ENCODE data around the gene AMOT.
"Not testable (repeated sequence)": the region's sequence is repeated elsewhere in the genome, so short reads cannot be mapped to it uniquely, and the experiment has no call there.

Gene AMOT, protein sequence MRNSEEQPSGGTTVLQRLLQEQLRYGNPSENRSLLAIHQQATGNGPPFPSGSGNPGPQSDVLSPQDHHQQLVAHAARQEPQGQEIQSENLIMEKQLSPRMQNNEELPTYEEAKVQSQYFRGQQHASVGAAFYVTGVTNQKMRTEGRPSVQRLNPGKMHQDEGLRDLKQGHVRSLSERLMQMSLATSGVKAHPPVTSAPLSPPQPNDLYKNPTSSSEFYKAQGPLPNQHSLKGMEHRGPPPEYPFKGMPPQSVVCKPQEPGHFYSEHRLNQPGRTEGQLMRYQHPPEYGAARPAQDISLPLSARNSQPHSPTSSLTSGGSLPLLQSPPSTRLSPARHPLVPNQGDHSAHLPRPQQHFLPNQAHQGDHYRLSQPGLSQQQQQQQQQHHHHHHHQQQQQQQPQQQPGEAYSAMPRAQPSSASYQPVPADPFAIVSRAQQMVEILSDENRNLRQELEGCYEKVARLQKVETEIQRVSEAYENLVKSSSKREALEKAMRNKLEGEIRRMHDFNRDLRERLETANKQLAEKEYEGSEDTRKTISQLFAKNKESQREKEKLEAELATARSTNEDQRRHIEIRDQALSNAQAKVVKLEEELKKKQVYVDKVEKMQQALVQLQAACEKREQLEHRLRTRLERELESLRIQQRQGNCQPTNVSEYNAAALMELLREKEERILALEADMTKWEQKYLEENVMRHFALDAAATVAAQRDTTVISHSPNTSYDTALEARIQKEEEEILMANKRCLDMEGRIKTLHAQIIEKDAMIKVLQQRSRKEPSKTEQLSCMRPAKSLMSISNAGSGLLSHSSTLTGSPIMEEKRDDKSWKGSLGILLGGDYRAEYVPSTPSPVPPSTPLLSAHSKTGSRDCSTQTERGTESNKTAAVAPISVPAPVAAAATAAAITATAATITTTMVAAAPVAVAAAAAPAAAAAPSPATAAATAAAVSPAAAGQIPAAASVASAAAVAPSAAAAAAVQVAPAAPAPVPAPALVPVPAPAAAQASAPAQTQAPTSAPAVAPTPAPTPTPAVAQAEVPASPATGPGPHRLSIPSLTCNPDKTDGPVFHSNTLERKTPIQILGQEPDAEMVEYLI

DNA sequence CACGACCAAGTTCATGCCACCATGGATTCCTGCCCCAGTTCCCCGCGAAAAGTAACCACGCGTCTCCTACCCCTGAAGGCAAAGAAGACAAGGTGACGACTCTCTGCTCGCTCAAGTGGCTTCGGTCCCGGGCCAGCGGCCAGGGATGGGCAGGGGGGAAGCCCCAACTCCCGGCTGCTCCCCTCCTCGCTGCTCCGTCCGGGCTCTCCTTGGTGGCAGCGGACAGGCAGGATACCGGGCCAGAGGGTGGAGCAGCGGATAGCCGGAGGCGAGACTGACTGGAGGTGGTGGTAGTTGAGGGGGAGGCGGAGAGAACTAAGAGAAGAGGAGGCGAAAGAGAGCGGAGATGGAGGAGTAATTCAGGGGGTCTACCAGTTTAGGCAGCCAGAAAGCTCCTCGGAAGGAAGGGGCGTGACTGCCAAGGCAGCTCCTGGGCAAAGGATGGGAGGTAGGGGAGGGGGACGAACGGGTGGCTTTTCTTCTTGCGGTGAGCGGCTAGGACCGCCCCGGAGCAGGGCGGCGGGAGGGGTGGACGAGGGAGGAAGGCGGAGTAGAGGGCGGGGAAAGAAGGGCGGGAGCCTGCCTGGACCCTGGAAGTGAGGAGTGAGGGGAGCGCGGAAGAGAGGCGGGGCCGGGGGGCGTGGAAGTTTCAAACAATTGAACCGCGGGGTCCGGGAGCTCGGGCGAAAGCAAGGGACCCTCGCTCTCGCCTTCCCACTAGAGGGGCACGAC is at the start of gene AMOT:
Gene AMOT, minus strand, starts transcription at position 450 of the 732 bp plus-strand sequence. CDS start 17,705 bp downstream, outside the sequence.
- peak; percentile 77 for DNase-seq

DNA sequence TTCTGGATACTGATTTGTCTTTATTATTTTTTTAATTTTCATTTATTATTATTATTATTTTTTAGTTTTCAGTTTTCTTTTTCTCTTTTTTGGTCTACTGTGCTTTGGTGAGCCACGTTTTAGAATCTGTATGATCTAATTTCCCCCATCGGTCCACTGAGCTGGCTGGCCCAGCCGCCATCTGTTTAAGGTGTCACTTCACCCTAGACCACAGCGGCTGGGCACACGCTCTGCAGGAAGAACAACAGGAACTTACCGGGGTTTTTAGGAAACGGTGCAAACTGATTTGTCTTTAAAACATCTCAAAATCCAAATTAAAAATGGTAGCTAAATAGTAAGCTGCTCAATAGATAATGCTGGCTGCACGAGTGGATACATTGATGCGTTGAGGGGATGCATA is 48.8 kb upstream of the AMOT start:
- DNase-seq = no peak

DNA sequence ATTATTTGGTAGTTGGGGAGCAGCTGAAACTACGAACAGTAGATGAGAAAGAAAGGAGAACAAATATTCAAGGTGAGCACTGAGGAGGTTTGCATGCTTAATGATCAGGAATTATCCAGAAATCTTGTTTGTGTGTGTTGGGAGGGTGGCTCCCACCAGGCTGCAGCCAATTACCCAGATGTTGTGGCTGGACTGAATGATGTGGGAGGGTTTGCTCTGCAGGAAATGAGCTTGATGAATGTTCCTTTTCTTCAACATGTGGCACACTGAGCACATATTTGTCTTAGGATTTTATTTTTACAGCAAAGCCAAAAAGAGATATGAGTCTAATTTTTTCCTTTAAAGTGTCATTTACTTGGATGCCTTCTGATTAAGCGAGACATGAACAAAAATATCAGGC is 48.3 kb upstream of the AMOT start:
- no peak for DNase-seq

DNA sequence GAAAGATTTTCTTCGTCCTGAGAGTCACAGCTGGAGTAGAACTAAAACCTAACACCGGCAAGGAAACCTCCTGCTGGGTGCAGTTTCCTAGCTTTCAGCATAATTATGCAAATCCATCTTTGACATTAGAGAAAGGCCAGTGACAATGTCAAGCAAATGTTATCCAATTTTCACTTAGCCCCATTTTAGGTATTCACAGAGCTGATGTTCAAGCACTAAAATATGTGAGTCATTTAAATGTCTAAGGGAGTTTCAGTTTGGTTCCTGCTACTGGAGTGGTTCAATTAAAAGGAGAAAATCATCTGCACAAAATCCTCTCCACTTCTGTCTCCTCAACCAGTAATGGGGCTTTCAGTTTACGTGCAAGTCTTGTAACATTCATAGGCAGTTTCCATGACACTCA is 37.1 kb upstream of the AMOT start:
- DNase-seq = no peak

DNA sequence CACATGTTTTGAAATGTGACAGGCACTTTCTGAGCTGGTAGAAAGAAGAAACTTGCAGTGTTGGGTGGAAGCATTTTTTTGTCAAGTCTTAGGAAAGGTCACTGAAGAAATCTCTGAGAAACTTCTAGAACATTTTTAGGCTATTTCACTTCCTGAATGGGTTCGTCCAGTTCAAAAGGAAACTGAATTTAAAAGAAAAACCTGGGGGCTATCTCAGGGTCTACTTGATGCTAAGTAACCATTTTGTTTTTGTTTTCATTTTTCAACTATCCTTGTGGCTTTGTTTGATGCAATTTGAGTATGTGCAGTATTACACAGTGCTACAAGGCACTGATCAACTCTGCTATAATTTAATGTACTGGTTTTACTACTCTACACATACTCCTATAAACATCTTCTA is 34.0 kb upstream of the AMOT start:
- no peak for DNase-seq

DNA sequence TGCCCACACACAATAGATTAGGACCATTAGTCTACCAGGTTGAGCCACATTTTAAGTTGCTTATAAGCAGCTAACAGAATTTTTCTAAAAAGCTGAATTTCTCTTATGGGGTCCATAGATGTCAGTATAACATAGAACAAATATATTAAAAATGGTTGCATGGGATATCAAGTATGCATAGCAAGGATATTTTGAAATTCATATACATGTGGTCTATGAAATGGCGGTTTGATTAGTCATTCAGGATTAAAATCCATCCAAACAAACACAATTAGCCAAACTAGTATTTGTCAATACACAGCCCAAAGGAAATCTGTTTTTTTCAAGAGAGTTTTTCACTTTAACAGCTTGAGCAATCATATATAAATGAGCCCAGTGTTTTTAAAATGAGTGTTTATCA is 33.5 kb upstream of the AMOT start:
- DNase-seq = no peak

DNA sequence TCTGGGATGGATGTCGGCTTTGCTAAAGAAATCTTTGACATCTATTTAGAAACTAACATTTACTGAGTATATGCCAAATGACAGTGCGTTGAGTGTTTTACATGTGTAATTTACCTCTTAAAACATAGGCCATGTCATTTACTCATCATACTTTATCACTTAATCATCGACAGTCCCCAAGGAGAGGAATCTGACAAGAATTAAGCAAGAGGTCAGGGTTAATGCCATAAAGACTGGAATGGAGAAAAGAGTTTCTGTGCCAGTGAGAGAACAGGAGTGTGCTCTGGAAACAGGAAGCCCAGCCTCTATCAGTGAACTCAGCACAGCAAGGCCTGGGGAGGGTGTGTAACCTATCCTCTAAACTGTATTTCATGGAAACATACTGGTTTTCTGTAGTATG is 28.0 kb upstream of the AMOT start:
- DNase-seq = no peak

DNA sequence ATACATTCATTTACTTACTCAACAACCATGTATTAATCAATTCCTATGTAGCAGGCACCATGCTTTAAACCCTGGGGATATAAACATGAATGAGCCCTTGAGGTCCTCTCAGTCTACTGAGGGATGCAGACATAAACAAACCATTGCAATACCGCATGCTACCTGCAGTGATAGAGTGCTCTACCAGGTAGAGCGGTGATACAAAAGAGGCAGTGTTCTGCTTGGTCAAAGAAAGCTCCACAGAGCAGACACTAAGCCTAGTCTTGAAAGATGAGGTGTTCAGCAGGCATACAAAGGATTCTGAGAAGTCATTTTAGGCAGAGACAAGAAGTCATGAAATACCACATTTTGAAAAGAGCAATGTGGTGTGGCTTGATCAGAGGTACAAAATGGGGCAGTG is 26.9 kb upstream of the AMOT start:
- DNase-seq = no peak

DNA sequence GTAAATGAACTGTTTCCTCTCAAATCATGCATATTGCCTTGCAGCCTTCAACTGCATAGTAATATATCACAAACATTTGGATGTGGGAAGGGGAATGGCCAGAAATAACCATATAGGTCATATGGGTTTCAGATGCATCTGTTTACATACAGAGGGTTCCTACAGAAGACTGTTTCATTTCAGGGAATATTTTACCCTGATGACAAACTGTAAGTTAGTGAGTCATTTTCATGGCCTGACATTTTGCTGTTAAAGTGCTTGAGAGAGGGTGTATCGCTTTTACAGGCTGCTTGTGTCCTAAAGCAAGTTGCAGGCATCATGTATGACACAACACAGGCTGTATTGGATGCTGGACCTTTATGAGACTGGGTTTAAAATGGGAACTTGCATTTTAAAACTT is 25.5 kb upstream of the AMOT start:
- DNase-seq = no peak

DNA sequence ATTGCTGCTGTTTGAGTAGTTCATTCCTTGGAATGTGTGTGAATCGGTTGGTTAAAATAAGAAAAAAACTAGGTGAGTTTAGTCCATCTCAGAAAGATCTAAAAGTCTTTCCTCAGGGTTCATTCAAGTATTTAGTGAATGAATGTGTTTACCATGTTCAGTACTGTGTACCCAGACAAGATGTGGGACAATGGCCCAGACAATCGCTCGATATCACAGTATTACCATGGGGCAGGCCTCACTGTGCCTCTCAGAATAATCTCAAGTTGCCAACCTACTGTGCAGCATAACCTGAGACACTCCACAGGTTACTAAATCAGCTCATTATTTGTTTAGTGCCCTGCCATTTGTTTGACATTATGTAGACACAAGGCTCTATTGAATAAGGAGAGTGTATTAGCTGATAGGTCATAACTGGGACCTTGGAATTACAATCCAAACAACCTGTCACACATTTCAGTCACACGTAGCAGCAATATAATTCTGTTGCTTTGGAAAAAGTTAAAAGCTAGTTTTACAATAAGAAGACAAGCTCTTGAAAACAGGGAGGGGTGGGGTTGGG is 24.9 kb upstream of the AMOT start:
- DNase-seq = no peak

DNA sequence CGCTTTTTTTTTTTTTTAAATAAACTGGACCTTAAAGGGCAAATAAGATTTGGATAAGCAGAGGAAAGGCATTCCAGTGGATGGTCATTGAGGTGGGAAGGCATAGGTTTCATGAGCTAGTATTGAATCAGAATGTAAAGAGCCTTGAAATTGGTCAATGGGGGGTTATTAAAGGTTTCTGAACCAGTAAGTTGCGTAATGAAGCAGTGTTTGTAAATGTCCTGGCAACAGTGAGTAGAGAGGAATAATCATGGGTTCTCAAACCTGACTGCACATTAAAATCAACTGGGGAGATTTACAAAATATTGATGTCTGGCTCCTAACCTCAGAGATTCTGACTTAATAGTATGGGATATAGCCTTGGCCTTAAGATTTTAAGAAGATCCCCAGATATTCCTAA is 23.2 kb upstream of the AMOT start:
- DNase-seq = no peak

DNA sequence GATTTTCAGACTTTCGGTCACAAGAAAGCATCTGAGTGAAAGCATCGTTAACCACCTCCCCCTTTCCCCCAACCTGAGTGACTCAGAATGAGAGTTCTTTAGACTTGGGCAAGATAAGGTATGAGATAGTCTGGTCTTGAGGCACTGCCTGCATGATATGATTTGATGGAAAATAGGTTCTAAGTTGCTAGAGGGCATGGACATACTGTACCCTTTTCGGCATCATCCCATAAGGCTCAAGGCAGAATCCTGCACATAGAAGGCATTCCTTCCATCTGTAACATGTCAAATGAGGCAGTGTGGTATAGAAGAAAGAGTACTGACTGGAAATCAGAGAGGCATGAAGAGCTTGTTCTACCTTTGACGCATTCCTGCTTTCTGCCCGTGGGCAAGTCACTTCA is 16.8 kb upstream of the AMOT start:
- no peak for DNase-seq

DNA sequence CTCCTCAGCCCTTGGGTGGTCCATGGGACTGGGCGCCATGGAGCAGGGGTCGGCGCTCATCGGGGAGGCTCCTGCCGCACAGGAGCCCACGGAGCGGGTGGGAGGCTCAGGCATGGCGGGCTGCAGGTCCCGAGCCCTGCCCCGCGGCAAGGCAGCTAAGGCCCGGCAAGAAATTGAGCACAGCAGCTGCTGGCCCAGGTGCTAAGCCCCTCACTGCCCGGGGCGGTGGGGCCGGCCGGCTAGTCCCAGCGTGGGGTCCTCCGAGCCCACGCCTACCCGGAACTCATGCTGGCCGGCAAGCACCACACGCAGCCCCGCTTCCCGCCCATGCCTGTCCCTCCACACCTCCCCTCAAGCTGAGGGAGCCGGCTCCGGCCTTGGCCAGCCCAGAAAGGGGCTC is 14.3 kb upstream of the AMOT start:
- DNase-seq = not testable (repeated sequence)

DNA sequence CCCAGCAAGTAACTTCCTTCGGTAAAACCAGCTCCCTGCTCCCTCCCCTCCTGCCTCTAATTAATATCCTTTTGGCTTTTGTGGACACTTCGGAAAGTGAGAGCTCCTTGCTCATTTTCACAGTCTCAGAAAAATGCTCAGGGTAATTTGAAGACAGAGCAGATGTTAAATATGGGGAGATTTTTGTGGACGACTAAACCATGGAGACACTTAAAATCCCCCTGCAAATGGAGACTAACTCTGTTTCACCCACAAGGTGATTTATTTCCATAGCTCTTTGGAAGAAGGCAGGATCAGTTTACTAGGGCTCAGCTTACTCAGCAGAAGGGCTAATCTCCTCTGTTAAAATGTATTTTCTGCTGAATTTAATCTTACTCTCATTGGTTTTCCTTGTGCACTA is 12.2 kb upstream of the AMOT start:
- no peak for DNase-seq

DNA sequence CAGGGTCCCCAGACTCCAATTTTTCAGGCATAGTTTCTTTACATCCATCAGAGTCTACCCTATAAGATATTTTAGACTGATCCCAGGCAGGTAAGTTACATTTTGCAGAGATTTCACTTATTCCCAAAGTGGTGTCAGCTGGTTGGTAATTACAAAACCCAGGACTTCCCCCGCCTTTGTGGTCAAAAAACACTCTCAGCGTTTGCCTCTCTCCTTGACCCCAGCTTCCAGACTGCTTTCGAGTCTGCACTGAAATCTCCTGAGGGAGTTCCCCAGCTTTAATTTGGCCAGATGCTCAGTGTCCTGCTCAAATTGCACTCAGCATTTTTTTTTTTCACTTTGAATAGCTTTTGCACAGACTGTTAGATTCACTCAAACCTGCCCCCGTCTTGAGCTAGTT is 11.2 kb upstream of the AMOT start:
- DNase-seq = no peak

DNA sequence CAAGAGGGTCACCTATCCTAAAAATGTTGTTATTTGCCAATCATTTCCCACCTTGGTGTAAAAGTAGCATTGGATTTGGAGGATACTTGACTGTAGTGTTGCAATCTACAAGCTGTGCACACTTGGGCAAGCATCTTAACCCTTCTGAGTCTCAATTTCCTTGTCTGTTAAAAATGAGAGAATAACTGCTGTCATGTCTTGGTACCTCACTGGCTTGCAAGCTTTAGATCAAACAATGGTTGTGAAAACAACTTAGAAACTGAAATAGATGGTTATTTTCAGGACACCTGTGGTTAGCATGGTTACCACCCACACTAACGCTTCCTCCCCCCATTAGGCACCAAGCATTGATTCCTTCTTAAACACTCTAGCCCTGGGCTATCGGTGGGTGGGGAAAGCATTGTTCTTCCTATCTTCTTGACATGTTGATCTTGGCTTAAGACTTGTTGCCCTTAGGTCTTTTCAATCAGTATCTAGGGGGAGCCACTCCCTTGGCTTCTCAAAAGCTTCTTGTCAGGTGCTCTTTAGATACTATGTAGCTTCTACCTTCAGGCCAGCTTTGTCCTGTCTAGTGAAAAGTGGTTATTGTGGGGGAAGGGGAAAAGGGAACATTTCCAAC is 10.6 kb upstream of the AMOT start:
- DNase-seq = peak; percentile 1

DNA sequence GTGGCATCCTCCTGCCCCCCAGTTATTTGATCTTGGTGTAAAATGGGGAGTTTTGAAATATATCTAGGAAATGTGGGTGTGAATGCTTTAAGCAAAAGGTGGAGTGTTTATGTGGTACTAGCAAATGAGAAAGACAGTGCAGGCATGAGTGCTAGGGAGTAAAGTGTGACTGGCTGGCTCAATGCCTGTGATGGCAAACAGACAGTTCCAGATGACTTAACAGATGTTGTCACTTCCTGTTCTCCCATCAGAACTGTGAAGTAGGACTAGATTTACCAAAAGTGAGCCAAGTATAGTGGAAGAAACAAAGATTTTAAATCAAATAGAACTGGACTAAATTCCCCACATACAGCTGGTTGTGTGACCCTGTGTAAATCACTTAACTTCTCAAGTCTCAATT is 8.4 kb upstream of the AMOT start:
- no peak for DNase-seq

DNA sequence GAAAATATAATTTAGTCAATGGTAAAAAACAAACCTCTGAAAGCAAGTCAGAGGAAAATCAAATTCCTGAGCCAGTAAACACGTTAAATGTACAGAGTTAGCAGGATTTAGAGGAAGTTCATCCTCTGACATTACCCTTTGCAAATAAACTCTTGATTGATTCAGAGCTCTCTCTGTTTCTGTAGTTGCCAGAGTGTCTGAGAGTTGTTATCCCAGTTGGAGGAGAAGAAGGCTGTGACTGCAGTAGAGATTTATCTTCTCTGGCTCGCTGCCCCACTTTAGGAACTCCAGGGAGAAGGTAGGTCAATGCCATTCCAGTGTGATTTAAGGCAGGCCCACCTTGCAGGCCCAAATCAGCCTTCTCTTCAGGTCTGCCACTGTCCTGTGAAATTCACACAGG is 6.2 kb upstream of the AMOT start:
- no peak for DNase-seq

DNA sequence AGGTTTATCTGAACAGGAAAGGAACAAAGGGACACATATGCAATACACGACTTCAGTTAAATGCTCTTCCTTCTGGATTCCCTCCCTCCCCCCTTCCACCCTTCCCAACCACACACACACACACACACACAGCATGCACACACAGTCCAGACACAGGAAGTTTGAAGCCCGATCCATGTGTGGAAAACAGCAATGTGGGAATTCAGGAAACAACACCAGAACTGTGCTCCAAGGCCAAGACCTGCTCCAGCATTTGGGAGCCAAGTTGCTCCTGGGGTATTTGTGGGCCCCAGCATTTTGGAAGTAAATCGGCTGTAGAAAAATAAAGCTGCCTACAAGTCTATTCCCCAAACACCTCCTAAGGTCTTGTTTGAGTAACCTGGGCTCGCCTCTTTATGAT is 5.6 kb upstream of the AMOT start:
- no peak for DNase-seq

DNA sequence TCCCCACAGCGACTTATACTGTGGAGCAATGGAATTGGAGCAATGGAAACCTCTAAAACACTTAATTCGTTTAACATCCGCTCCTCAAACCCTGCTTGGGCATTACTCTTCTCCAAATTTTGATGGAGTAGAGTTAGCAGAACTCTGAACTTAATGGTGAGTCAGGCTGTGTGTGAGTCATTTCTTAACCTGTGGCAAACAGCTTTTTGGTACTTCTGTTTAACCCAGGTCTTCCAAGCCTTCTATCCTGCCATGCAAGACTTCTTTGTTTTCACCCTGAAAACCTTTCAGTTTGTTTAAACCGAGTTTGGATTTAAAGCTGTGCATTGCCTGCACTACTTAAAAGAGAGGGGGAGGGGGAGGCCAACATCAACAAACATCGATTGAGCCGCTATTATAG is 3.6 kb upstream of the AMOT start:
- no peak for DNase-seq

DNA sequence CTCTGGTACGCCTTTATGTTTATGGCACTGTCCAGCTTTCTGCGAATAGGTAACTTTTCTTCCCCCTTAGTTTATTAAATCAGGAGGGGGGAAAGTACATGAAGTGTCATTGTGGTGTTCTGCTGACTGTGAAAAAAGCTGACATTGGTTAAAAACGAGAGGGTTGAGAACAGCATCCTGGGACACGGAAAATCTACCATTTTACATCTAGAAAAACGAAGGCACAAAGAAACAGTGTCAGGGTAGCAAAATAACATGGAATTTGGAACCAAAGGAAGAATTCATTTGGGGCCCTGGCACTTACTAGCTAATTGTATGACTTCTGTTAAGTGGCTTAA is 1.2 kb upstream of the AMOT start:
- no peak for DNase-seq

DNA sequence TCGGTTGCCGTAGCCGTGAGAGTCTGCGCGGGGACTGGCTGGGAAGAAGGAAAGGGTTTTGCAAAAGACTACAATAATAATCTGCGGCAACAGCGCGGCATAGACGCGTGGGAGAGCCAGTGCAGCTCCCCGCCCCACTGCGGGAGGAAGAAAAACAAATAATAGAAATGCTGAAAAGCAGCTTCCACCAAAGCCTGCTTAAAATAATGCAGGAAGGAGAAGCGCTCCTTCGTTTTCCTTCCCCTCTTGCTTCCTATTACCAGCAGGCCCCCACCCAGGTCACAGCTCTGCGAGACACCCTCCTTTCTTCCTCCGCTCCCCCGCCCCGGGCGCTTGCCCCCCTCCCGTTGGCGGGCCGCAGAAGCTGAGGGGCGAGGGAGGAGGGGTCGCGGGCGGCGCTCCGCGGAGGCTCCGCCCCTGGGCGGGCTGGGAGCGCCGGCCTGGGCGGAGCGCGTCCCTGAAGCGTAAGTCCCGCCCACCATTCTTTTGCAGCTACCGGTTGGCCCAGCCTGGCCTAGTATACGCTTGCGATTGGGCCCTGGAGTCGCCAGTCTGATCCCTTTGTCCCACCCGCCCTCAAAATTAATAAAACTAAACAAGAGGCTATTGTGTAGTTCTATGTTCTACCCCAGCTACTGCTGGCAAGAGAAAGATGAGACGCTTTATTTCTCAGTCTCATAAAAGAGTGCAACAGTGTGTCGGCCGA is 636 bp upstream of the AMOT start:
- DNase-seq = peak; percentile 84

Measured in CD4-positive, alpha-beta T cell treated with Interleukin-10 for 1 hour (primary cell).